Fibroblast of mammary gland (primary cell): ENCODE measurements around the gene CDCA4.
"Not testable (repeated sequence)": the region's sequence is repeated elsewhere in the genome, so short reads cannot be mapped to it uniquely, and the experiment has no call there.

ENCODE experiments used
- DNase-seq: peaks from one replicate; pipeline ENCODE4 v3.0.0-alpha.2; 2010; ENCODE audit warnings: low read depth
- H3K4me3 ChIP-seq: 2 replicates; pipeline ENCODE4 v1.5.1; 2011; ENCODE audit warnings: low read depth, mild to moderate bottlenecking, low read length, moderate library complexity; ENCODE audit not compliant: control insufficient read depth
- TF ChIP-seq, protein P1 (sequence below): conservative IDR thresholded peaks from 2 replicates; pipeline ENCODE4 v1.5.1; 2011; ENCODE audit warnings: low read depth, low read length, inconsistent platforms; ENCODE audit not compliant: control insufficient read depth, insufficient read depth

The CDCA4 gene

DNA sequence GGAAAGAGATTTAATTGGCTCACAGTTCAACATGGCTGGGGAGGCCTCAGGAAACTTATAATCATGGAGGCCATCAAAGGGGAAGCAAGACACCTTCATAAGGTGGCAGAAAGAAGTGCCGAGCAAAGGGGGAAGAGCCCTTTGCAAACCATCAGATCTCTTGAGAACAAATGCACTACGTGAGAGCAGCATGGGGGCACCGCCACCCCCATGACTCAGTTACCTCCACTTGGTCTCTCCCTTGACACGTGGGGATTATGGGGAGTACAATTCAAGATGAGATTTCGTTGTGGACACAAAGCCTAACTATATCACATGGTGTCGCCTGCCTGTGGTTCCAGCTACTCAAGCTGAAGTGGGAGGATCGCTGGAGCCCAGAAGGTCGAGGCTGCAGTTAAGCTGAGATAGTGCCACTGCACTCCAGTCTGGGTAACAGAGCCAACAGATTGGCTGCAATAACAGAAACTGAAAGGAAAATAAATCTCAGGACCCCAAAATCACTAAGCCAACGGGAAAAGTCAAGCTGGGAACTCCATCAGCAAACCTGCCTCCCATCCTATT lies 10.0 kb upstream of the CDCA4 start:
- no peak for DNase-seq
- no peak overlapping the region for H3K4me3 ChIP-seq
- TF ChIP-seq, protein P1, sequence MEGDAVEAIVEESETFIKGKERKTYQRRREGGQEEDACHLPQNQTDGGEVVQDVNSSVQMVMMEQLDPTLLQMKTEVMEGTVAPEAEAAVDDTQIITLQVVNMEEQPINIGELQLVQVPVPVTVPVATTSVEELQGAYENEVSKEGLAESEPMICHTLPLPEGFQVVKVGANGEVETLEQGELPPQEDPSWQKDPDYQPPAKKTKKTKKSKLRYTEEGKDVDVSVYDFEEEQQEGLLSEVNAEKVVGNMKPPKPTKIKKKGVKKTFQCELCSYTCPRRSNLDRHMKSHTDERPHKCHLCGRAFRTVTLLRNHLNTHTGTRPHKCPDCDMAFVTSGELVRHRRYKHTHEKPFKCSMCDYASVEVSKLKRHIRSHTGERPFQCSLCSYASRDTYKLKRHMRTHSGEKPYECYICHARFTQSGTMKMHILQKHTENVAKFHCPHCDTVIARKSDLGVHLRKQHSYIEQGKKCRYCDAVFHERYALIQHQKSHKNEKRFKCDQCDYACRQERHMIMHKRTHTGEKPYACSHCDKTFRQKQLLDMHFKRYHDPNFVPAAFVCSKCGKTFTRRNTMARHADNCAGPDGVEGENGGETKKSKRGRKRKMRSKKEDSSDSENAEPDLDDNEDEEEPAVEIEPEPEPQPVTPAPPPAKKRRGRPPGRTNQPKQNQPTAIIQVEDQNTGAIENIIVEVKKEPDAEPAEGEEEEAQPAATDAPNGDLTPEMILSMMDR: no peak

DNA sequence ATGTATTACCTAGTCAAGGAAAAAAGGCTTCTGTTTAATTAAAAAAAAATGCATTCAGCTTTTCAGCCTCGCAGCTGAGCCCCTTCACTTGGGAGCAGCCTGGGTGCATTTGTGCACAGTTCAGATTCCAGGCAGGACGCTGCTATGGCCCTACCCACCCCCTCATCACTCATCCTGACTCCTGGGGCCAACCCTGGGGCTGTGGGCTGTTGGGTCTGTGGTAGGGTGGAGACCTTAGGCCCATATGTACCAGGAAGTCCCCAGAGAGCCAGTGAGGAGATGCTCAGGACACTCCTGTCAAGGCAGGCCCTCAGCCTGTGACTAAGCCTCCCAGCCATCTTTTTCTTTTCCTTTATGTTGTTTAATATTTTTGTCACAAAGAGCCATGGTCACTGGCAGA lies 9.3 kb upstream of the CDCA4 start:
- TF ChIP-seq, protein P1: no peak
- H3K4me3 ChIP-seq: no peak overlapping the region
- DNase-seq: no peak

DNA sequence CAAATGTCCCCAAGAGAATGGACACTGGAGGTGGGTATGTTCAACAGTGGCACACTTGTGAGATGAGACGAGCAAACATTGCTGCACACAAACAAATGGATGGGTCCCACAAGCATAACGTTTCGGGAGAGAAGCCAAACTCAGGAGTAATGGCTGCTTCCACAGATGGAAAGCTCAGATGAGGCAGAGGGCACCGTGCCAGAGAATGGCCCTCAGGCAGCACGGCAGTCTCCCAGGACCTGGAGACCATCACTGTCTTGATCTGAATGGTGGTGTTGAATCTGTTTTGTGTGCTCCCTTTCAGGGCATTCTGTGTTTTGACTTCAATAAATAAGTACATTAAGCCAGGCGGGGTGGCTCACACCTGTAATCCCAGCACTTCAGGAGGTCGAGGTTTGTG lies 8.5 kb upstream of the CDCA4 start:
- TF ChIP-seq, protein P1: no peak
- no peak overlapping the region for H3K4me3 ChIP-seq
- no peak for DNase-seq

DNA sequence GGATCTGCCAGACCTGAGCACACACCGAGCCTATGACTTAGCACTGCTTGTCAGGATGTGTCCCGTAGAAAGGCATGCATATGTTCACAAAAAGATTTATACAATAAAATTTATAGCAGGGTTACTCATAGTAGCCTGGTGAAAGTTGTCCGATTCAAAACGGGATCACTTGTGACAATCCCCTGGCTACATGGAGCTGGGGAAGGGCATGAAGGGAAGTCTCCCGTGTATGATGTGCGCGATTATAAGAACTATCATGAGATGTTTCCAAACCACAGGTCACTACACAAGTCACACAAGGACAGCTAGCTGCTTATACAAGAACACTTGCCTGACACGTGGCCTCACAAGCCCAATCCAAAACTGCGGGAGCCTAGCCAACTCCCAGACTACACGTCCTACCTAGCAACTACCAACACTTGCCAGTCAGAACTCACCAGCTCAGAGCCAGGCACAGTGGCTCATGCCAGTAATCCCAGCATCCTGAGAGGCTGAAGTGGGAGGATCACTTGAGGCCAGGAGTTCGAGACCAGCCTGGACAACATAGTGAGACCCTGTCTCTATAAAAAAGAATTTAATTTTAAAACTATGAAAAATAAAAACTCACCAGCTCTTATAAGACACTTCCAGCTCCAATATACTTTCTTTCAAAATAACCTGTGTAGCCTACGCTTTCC lies 7.5 kb upstream of the CDCA4 start:
- peak; percentile 63 for DNase-seq

DNA sequence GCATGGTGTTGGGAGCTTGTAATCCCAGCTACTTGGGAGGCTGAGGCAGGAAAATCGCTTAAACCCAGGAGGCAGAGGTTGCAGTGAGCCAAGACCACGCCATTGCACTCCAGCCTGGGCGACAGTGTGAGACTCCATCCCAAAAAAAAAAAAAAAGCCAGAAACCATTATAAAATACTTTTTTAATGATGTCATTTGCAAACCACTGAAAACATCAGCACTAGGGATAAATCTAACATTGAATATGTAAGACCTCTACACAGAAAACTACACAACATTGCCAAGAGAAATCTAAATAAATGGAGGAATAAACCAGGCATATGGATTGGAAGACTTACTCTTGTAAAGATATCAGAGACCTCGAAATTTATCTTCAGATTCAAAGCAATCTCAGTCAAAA lies 6.8 kb upstream of the CDCA4 start:
- peak; percentile 34 for DNase-seq
- H3K4me3 ChIP-seq: not testable (repeated sequence)

More for the DNA sequence above, 7.5 kb upstream of the CDCA4 start:
- TF ChIP-seq, protein P1: no peak
- no peak overlapping the region for H3K4me3 ChIP-seq

DNA sequence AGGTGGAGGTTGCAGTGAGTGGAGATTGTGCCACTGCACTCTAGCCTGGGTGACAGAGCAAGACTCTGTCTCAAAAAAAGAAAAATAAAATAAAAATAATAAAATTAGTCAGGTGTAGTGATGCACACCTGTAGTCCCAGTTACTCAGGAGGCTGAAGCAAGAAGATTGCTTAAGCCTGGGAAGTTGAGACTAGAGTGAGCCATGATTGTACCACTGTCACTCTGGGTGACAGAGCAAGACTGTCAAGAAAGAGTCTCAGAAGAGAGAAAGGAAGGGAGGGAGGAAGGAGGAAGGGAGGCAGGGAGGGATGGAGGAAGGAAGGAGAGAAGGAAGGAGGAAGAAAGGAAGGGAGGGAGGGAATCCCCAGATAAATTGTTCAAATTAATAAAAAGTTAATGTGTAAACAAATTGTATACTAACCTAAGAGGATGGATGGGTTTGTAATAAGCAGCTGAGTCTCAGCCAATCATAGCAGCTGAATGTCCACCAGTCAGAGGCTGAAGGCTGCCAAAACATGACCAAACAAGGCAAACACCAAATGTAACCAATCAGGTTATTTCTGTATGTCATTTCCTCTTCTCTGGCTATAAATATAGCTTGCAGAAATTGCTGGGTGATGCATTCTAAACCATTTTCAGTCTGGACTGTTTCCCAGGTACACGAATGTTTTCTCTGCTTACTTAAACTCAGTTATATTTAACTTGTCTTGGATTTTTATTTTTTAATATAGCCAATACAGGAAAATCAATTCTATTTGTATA lies 6.1 kb upstream of the CDCA4 start:
- H3K4me3 ChIP-seq: no peak overlapping the region
- TF ChIP-seq, protein P1: no peak
- peak; percentile 80 for DNase-seq
